Naive thymus-derived CD4-positive, alpha-beta T cell (primary cell): Measurements from ENCODE around the gene TKT. TPM values are rescaled to one million over a fixed set of nuclear protein-coding genes. Genes with fewer than 3 reads are reported as not detected.
A peak's percentile ranks its signal among the peaks of the same experiment; 100 is the strongest.

Source experiments
- ATAC-seq: fragments of 150-1000 bp; cut with Tn5 transposase; 2 replicates; pipeline ENCODE4 v1.10.0; 2021; ENCODE audit warnings: mild to moderate bottlenecking, moderate library complexity
- CTCF ChIA-PET: fragments of 350-600 bp; sonication (Branson Sonifier 250); formaldehyde crosslinking; loops from one replicate; lab custom pipeline; 2021; ENCODE audit warnings: antibody characterized with exemption; lab: Charles Lee
- POLR2A ChIA-PET: fragments of 350-600 bp; sonication (Branson Sonifier 250); formaldehyde crosslinking; loops from one replicate; lab custom pipeline; 2021; ENCODE audit warnings: antibody characterized with exemption, inconsistent platforms; lab: Charles Lee
- DNase-seq, 9 donors: peaks; one replicate each; pipeline versions ENCODE4 v3.0.0 to v3.0.0-alpha.2; 2020 to 2022; ENCODE audit warnings: mixed read lengths in 1 of 9
- H3K27ac ChIP-seq: one replicate; pipeline ENCODE4 v1.7.0; 2013; ENCODE audit warnings: mild to moderate bottlenecking, low read depth, low read length, moderate library complexity
- H3K27me3 ChIP-seq, 2 donors: one replicate each; pipeline ENCODE4 v1.7.0; 2013; ENCODE audit warnings: low read length in 2 of 2, mild to moderate bottlenecking in 2 of 2, moderate library complexity in 2 of 2; ENCODE audit not compliant: control insufficient read depth in 2 of 2, insufficient read depth in 2 of 2
- H3K36me3 ChIP-seq, 3 experiments: 1 replicate in 2 of 3; 2 replicates in 1 of 3; pipeline ENCODE4 v1.7.0; 2013; ENCODE audit warnings: low read length in 3 of 3, mild to moderate bottlenecking in 3 of 3, moderate library complexity in 1 of 3; ENCODE audit not compliant: insufficient read depth in 3 of 3, control insufficient read depth in 2 of 3
- H3K4me1 ChIP-seq, 2 donors: one replicate each; pipeline ENCODE4 v1.7.0; 2013; ENCODE audit warnings: low read length in 2 of 2, mild to moderate bottlenecking in 2 of 2, moderate library complexity in 1 of 2; ENCODE audit not compliant: control insufficient read depth in 2 of 2, insufficient read depth in 2 of 2
- H3K4me3 ChIP-seq: 2 replicates; pipeline ENCODE4 v1.7.0; 2013; ENCODE audit warnings: mild to moderate bottlenecking, low read length
- H3K9me3 ChIP-seq, 3 experiments: 1 replicate in 2 of 3; 2 replicates in 1 of 3; pipeline ENCODE4 v1.7.0; 2013; ENCODE audit warnings: low read length in 3 of 3; ENCODE audit not compliant: control insufficient read depth in 2 of 3
- H3K27ac Mint-ChIP-seq, 9 donors: one replicate each; pipeline ENCODE4 v1.8.0; 2020 to 2022; ENCODE audit warnings: mixed read lengths in 9 of 9, mild to moderate bottlenecking in 8 of 9, moderate library complexity in 5 of 9, inconsistent platforms in 2 of 9
- H3K27me3 Mint-ChIP-seq, 5 donors: one replicate each; pipeline ENCODE4 v1.8.0; 2021 to 2022; ENCODE audit warnings: mixed read lengths in 5 of 5, mild to moderate bottlenecking in 1 of 5
- H3K36me3 Mint-ChIP-seq, 5 donors: one replicate each; pipeline ENCODE4 v1.8.0; 2020 to 2022; ENCODE audit warnings: mixed read lengths in 5 of 5, mild to moderate bottlenecking in 3 of 5, inconsistent platforms in 1 of 5
- H3K4me1 Mint-ChIP-seq, 7 donors: one replicate each; pipeline ENCODE4 v1.8.0; 2020 to 2022; ENCODE audit warnings: mixed read lengths in 7 of 7, mild to moderate bottlenecking in 3 of 7, inconsistent platforms in 1 of 7
- H3K4me3 Mint-ChIP-seq, 10 donors: one replicate each; pipeline ENCODE4 v1.8.0; 2020 to 2022; ENCODE audit warnings: mild to moderate bottlenecking in 10 of 10, mixed read lengths in 10 of 10, moderate library complexity in 6 of 10, inconsistent platforms in 2 of 10
- H3K9me3 Mint-ChIP-seq, 11 donors: one replicate each; pipeline ENCODE4 v1.8.0; 2020 to 2022; ENCODE audit warnings: mixed read lengths in 11 of 11, mild to moderate bottlenecking in 4 of 11, inconsistent platforms in 1 of 11, moderate library complexity in 1 of 11
- intact Hi-C, 2 donors: fragments of 100-400 bp; cut with micrococcal nuclease; formaldehyde crosslinking; loops; one replicate each; pipeline ENCODE4 v1.15.1; 2023
- polyA plus RNA-seq, 2 donors: library from polyadenylated mRNA; unstranded; fragments of 300-500 nt; fragmentation: Illumina TruSeq; gene quantifications; one replicate each; pipeline ENCODE4 v1.2.3, GENCODE V29; 2021
- total RNA-seq, 6 experiments: library from RNA in 5 of 6; stranded (reverse) in 5 of 6; gene quantifications; 1 replicate in 5 of 6; 2 replicates in 1 of 6; pipeline ENCODE4 v1.2.3 and lab custom pipeline; 2021 to 2026

Gene TKT
- total and polyA plus RNA-seq, 7 experiments from 2014 or later: 60.7 to 333 (median 91.7) TPM

GRCh38 chr3:53227993-53228885 is 27.6 kb downstream of the TKT start:
- ChIA-PET POLR2A (no interaction called here), CTCF (interaction anchor here (0.6 kb wide), 1 partner anchor 523 kb away, joined by 3 read pairs; no protein-coding TSS in a partner anchor)
- Histone ChIP-seq H3K4me3 (no peak overlapping the region), H3K9me3 (no peaks in the 10 kb centered on the region), H3K27me3 (no peaks in the 10 kb centered on the region), H3K36me3 (peaks cover 0 to 97% (median 31%) of the 10 kb centered on the region in 3 experiments), H3K27ac (no peak overlapping the region), H3K4me1 (no peaks in the 10 kb centered on the region)
- H3K27me3 Mint-ChIP-seq: no peaks in the 10 kb centered on the region
- ATAC-seq (no peak), DNase-seq (no peak)
- H3K27ac Mint-ChIP-seq: peak overlapping the region in 2 of 9 donors; percentile 28 to 59
- peaks cover 0 to 1% (median 0%) of the 10 kb centered on the region in 11 donors for H3K9me3 Mint-ChIP-seq
- intact Hi-C loops: no loop called here
- peaks cover 0 to 1% (median 0%) of the 10 kb centered on the region in 7 donors for H3K4me1 Mint-ChIP-seq
- H3K36me3 Mint-ChIP-seq: peaks cover 4 to 53% (median 12%) of the 10 kb centered on the region in 5 donors
- no peak overlapping the region for H3K4me3 Mint-ChIP-seq

DNA sequence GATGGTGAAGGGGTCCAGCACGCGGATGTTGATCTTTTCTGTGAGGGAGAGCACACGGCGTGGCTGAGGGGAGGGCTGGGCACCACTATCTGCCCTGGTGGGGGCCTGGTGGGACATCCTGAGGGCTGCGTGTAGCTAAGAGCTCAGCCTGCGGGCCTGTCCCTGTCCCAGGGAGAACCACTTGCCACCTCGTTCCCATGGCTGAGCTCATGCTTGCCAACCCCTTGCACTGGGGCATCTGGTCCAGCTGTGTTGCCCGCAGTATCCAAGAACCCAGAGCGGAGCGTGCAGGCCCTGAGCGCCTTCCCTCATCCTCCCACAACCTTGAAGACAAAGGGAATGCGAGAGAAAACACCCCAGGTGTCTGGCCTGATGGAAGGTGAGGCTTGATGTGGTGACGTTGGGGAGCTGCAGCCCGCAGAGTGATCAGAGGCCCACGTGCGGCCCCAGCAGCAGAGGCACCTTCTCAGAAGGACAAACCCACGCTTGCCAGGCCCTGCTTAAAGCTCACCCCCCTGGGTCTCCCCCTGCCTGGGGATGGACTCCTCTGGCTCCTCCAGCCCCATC is 28.9 kb downstream of the TKT start:
- H3K4me1 ChIP-seq: no peaks in the 10 kb centered on the region
- no peak for ATAC-seq
- Mint-ChIP-seq H3K9me3 (peaks cover 0 to 1% (median 0%) of the 10 kb centered on the region in 11 donors), H3K27me3 (no peaks in the 10 kb centered on the region), H3K27ac (peak overlapping the region in 1 of 9 donors; percentile 28), H3K36me3 (peaks cover 4 to 41% (median 11%) of the 10 kb centered on the region in 5 donors), H3K4me1 (peaks cover 0 to 1% (median 0%) of the 10 kb centered on the region in 7 donors), H3K4me3 (no peak overlapping the region)
- H3K27me3 ChIP-seq: no peaks in the 10 kb centered on the region
- no peaks in the 10 kb centered on the region for H3K9me3 ChIP-seq
- H3K36me3 ChIP-seq: peaks cover 0 to 84% (median 25%) of the 10 kb centered on the region in 3 experiments
- H3K27ac ChIP-seq: no peak overlapping the region
- ChIA-PET POLR2A (no interaction called here), CTCF (no interaction called here)
- no peak overlapping the region for H3K4me3 ChIP-seq
- intact Hi-C loops: no loop called here
- no peak for DNase-seq

GRCh38 chr3:53226142-53226840 is 29.5 kb downstream of the TKT start:
- H3K4me1 ChIP-seq: no peaks in the 10 kb centered on the region
- no peak overlapping the region for H3K27ac Mint-ChIP-seq
- ChIA-PET CTCF (no interaction called here), POLR2A (no interaction called here)
- ATAC-seq: no peak
- H3K4me1 Mint-ChIP-seq: peaks cover 0 to 1% (median 0%) of the 10 kb centered on the region in 7 donors
- no peaks in the 10 kb centered on the region for H3K9me3 ChIP-seq
- no peak overlapping the region for H3K4me3 ChIP-seq
- no peaks in the 10 kb centered on the region for H3K27me3 Mint-ChIP-seq
- H3K4me3 Mint-ChIP-seq: no peak overlapping the region
- H3K27ac ChIP-seq: no peak overlapping the region
- no peak for DNase-seq
- peaks cover 0 to 1% (median 0%) of the 10 kb centered on the region in 11 donors for H3K9me3 Mint-ChIP-seq
- H3K36me3 Mint-ChIP-seq: peaks cover 4 to 39% (median 11%) of the 10 kb centered on the region in 5 donors
- no peaks in the 10 kb centered on the region for H3K27me3 ChIP-seq
- peaks cover 0 to 78% (median 21%) of the 10 kb centered on the region in 3 experiments for H3K36me3 ChIP-seq
- intact Hi-C loops: no loop called here

GRCh38 chr3:53225651-53226050 is 30.2 kb downstream of the TKT start:
- intact Hi-C loops: no loop called here

GRCh38 chr3:53225181-53225580 is 30.6 kb downstream of the TKT start:
- Mint-ChIP-seq H3K36me3 (peaks cover 4 to 33% (median 11%) of the 10 kb centered on the region in 5 donors), H3K4me3 (no peak overlapping the region), H3K4me1 (peaks cover 0 to 1% (median 0%) of the 10 kb centered on the region in 7 donors), H3K9me3 (no peaks in the 10 kb centered on the region), H3K27me3 (no peaks in the 10 kb centered on the region), H3K27ac (peak overlapping the region in 1 of 9 donors; percentile 12)
- Histone ChIP-seq H3K27me3 (no peaks in the 10 kb centered on the region), H3K4me1 (no peaks in the 10 kb centered on the region), H3K36me3 (peaks cover 0 to 67% (median 12%) of the 10 kb centered on the region in 3 experiments), H3K4me3 (no peak overlapping the region), H3K9me3 (no peaks in the 10 kb centered on the region), H3K27ac (no peak overlapping the region)
- ChIA-PET CTCF (interaction anchor here (1.4 kb wide), 1 partner anchor 110 kb away, joined by 3 read pairs; no protein-coding TSS in a partner anchor), POLR2A (no interaction called here)
- no peak for DNase-seq
- intact Hi-C loops: no loop called here
- ATAC-seq: no peak

More at GRCh38 chr3:53225651-53226050, 30.2 kb downstream of the TKT start:
- no peak overlapping the region for H3K4me3 ChIP-seq
- H3K27ac Mint-ChIP-seq: peak overlapping the region in 1 of 9 donors; percentile 71
- H3K4me1 Mint-ChIP-seq: peaks cover 0 to 1% (median 0%) of the 10 kb centered on the region in 7 donors
- no peaks in the 10 kb centered on the region for H3K27me3 ChIP-seq
- peaks cover 0 to 71% (median 16%) of the 10 kb centered on the region in 3 experiments for H3K36me3 ChIP-seq
- peaks cover 4 to 36% (median 11%) of the 10 kb centered on the region in 5 donors for H3K36me3 Mint-ChIP-seq
- H3K9me3 Mint-ChIP-seq: no peaks in the 10 kb centered on the region
- no peak overlapping the region for H3K27ac ChIP-seq
- ATAC-seq: no peak
- no peaks in the 10 kb centered on the region for H3K4me1 ChIP-seq
- CTCF ChIA-PET: interaction anchor here (1.4 kb wide), 1 partner anchor 111 kb away, joined by 3 read pairs; no protein-coding TSS in a partner anchor
- POLR2A ChIA-PET: no interaction called here
- H3K27me3 Mint-ChIP-seq: no peaks in the 10 kb centered on the region
- no peaks in the 10 kb centered on the region for H3K9me3 ChIP-seq
- no peak overlapping the region for H3K4me3 Mint-ChIP-seq
- DNase-seq: no peak

- ATAC-seq: no peak
- Mint-ChIP-seq H3K4me3 (no peak overlapping the region), H3K9me3 (no peaks in the 10 kb centered on the region), H3K36me3 (peaks cover 4 to 32% (median 11%) of the 10 kb centered on the region in 5 donors), H3K27me3 (no peaks in the 10 kb centered on the region), H3K4me1 (peaks cover 0 to 5% (median 3%) of the 10 kb centered on the region in 7 donors), H3K27ac (no peak overlapping the region)
- intact Hi-C loops: no loop called here
- ChIA-PET POLR2A (no interaction called here), CTCF (interaction anchor here (1.4 kb wide), 1 partner anchor 109 kb away, joined by 3 read pairs; no protein-coding TSS in a partner anchor)
- no peaks in the 10 kb centered on the region for H3K27me3 ChIP-seq
- no peak for DNase-seq
- no peaks in the 10 kb centered on the region for H3K9me3 ChIP-seq
- peaks cover 0 to 60% (median 12%) of the 10 kb centered on the region in 3 experiments for H3K36me3 ChIP-seq
- H3K4me3 ChIP-seq: no peak overlapping the region
- no peaks in the 10 kb centered on the region for H3K4me1 ChIP-seq
- H3K27ac ChIP-seq: no peak overlapping the region
These were observed 31.3 kb downstream of the TKT start for GRCh38 chr3:53224536-53224935.
